ENCODE results near the gene MB21D2.

MB21D2 gene

GRCh38 chr3:192920411-192920810, 2.8 kb upstream of the MB21D2 start:
- no peak for DNase-seq

GRCh38 chr3:192919901-192920300, 2.2 kb upstream of the MB21D2 start:
- DNase-seq = no peak

GRCh38 chr3:192918275-192918588, 576 bp upstream of the MB21D2 start:
- DNase-seq = no peak

- DNase-seq = no peak
Observed at GRCh38 chr3:192917028-192917403, 640 bp downstream of the MB21D2 start.

GRCh38 chr3:192916371-192917027, 1.2 kb downstream of the MB21D2 start:
- DNase-seq = peak; percentile 67

- no peak for DNase-seq
Observed at GRCh38 chr3:192915722-192916121, 1.9 kb downstream of the MB21D2 start.

GRCh38 chr3:192915304-192915703, 2.4 kb downstream of the MB21D2 start:
- DNase-seq = no peak

GRCh38 chr3:192914848-192915247, 2.8 kb downstream of the MB21D2 start:
- DNase-seq = no peak

- DNase-seq = no peak
Observed at GRCh38 chr3:192913540-192913939, 4.1 kb downstream of the MB21D2 start.

- no peak for DNase-seq
Observed at GRCh38 chr3:192911293-192911692, 6.4 kb downstream of the MB21D2 start.

GRCh38 chr3:192907784-192908183, 9.9 kb downstream of the MB21D2 start:
- DNase-seq = no peak

- no peak for DNase-seq
Observed at GRCh38 chr3:192906940-192907339, 10.7 kb downstream of the MB21D2 start.

- no peak for DNase-seq
Observed at GRCh38 chr3:192905980-192906678, 11.5 kb downstream of the MB21D2 start.

GRCh38 chr3:192904632-192905289, 12.9 kb downstream of the MB21D2 start:
- no peak for DNase-seq

- no peak for DNase-seq
Observed at GRCh38 chr3:192902549-192902948, 15.1 kb downstream of the MB21D2 start.

- no peak for DNase-seq
Observed at GRCh38 chr3:192901435-192901834, 16.2 kb downstream of the MB21D2 start.

- DNase-seq = no peak
Observed at GRCh38 chr3:192899540-192899982, 18.1 kb downstream of the MB21D2 start.

GRCh38 chr3:192897005-192897404, 20.7 kb downstream of the MB21D2 start:
- DNase-seq = no peak

- DNase-seq = no peak
Observed at GRCh38 chr3:192896208-192896607, 21.4 kb downstream of the MB21D2 start.

GRCh38 chr3:192894676-192895075, 23.0 kb downstream of the MB21D2 start:
- no peak for DNase-seq

GRCh38 chr3:192892981-192893700, 24.5 kb downstream of the MB21D2 start:
- DNase-seq = no peak

- no peak for DNase-seq
Observed at GRCh38 chr3:192890347-192891335, 27.0 kb downstream of the MB21D2 start.

All from NCI-H146 (cell line).